ENCODE data around the gene PTPRN. TPM values are rescaled to one million over a fixed set of nuclear protein-coding genes. Genes with fewer than 3 reads are reported as not detected.

Gene PTPRN
- total and polyA plus RNA-seq, 9 of the 15 experiments (the other 6 are each of a cell fraction or from before 2014, with no cell fraction given), result 0.15 to 2.4 (median 0.43) TPM; not detected in 1

DNA sequence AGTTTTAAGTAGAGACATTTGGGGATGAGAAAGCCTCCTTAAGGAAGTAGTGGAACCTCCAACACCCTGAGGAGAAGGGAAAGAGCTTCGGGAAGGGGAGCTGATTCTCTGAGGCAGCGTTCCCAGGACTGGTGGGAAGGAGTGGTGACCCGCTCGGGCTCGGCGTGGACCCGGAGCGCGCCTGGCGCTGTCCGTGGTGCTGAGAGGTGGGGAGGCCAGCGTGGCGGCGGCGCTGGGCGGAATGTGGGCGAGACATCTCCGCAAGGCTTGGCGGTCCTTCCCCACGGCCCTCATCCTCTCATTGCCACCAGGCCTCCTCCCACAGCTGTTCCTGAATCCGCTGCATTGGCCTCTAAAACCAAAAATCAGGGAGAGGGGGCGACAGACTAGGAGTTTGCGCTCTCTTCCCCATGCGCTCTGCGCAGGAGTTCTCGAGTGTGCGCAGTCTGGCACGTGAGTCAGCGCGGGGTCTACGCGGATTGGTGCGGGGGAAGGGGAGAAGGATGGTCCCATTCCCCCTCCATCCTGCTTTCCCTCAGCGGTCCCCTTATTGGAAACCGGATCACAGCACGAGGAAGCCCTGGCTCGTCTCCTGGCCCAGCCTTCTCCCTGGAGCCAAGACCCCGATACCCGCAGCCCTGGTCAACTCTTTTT, 22.5 kb upstream of the PTPRN start (continued):
- TF ChIP-seq ZKSCAN8 (CRISPR knock-in tag; IDR thresholded peaks at IDR 0.05) (no peak), PCBP1 (IDR thresholded peaks at IDR 0.05; ENCODE audit: low read depth, low read length, poor library complexity, severe bottlenecking) (no peak), DIDO1 (tag; IDR thresholded peaks at IDR 0.05; ENCODE audit: low read depth) (no peak), ASH1L (IDR thresholded peaks at IDR 0.05; ENCODE audit: borderline replicate concordance, low read depth, partially characterized antibody) (no peak), JUN (IDR thresholded peaks at IDR 0.05; ENCODE audit: borderline replicate concordance, low read depth, low read length) (no peak), JUN (CRISPR knock-in tag; IDR thresholded peaks at IDR 0.05; ENCODE audit: borderline replicate concordance) (no peak), ZHX1 (conservative IDR thresholded peaks at IDR 0.05; ENCODE audit: low read length) (no peak), MYNN (IDR thresholded peaks at IDR 0.05) (no peak), MYNN (CRISPR knock-in tag; IDR thresholded peaks at IDR 0.05) (0 out of 2 replicates have a peak, but pooled peaks have one; percentile 5)
- TF ChIP-seq, protein P1, sequence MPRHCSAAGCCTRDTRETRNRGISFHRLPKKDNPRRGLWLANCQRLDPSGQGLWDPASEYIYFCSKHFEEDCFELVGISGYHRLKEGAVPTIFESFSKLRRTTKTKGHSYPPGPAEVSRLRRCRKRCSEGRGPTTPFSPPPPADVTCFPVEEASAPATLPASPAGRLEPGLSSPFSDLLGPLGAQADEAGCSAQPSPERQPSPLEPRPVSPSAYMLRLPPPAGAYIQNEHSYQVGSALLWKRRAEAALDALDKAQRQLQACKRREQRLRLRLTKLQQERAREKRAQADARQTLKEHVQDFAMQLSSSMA (CRISPR knock-in tag; IDR thresholded peaks at IDR 0.05), result no peak
